ENCODE results near the gene PRDM11. TPM values are rescaled to one million over a fixed set of nuclear protein-coding genes. Genes with fewer than 3 reads are reported as not detected.
"Not testable (repeated sequence)": the region's sequence is repeated elsewhere in the genome, so short reads cannot be mapped to it uniquely, and the experiment has no call there.

PRDM11 gene
- total RNA-seq, result 3.5 TPM

- ATAC-seq, result peak; percentile 27
Observed at GRCh38 chr11:45146072-45147016, at the start of gene PRDM11. TSS of gene PRDM11 (plus strand) at chr11:45146639. CDS start at chr11:45181767, 35,128 bp downstream.

GRCh38 chr11:45097721-45098493 is 48.5 kb upstream of the PRDM11 start:
- DNase-seq (ENCODE audit: low spot score) (no peak), ATAC-seq (peak; percentile 39)

More at GRCh38 chr11:45146072-45147016, at the start of gene PRDM11:
- DNase-seq (ENCODE audit: low spot score), result peak; percentile 54

GRCh38 chr11:45098929-45099328 is 47.5 kb upstream of the PRDM11 start:
- DNase-seq (ENCODE audit: low spot score), result no peak
- ATAC-seq, result no peak

- DNase-seq (ENCODE audit: low spot score) (no peak), ATAC-seq (no peak)
Observed at GRCh38 chr11:45100339-45100738, 46.1 kb upstream of the PRDM11 start.

GRCh38 chr11:45102361-45102809 is 44.1 kb upstream of the PRDM11 start:
- DNase-seq (ENCODE audit: low spot score), result no peak
- no peak for ATAC-seq

- no peak for DNase-seq (ENCODE audit: low spot score)
- ATAC-seq, result peak; percentile 83
Observed at GRCh38 chr11:45102810-45103621, 43.4 kb upstream of the PRDM11 start.

- no peak for ATAC-seq
- DNase-seq (ENCODE audit: low spot score), result no peak
Observed at GRCh38 chr11:45104006-45104789, 42.2 kb upstream of the PRDM11 start.

GRCh38 chr11:45104790-45105084 is 41.7 kb upstream of the PRDM11 start:
- DNase-seq (ENCODE audit: low spot score) (no peak), ATAC-seq (no peak)

- ATAC-seq (peak; percentile 89), DNase-seq (ENCODE audit: low spot score) (peak; percentile 66)
Observed at GRCh38 chr11:45105233-45105983, 41.0 kb upstream of the PRDM11 start.

- DNase-seq (ENCODE audit: low spot score) (no peak), ATAC-seq (no peak)
Observed at GRCh38 chr11:45105984-45106375, 40.5 kb upstream of the PRDM11 start.

- no peak for DNase-seq (ENCODE audit: low spot score)
Observed at GRCh38 chr11:45106440-45106839, 40.0 kb upstream of the PRDM11 start.

GRCh38 chr11:45107029-45107428 is 39.4 kb upstream of the PRDM11 start:
- DNase-seq (ENCODE audit: low spot score) (no peak), ATAC-seq (no peak)

More at GRCh38 chr11:45106440-45106839, 40.0 kb upstream of the PRDM11 start:
- ATAC-seq, result no peak

GRCh38 chr11:45108070-45109064 is 38.1 kb upstream of the PRDM11 start:
- no peak for ATAC-seq
- no peak for DNase-seq (ENCODE audit: low spot score)

GRCh38 chr11:45109400-45109799 is 37.0 kb upstream of the PRDM11 start:
- ATAC-seq (no peak), DNase-seq (ENCODE audit: low spot score) (no peak)

GRCh38 chr11:45110562-45110961 is 35.9 kb upstream of the PRDM11 start:
- ATAC-seq (peak; percentile 97), DNase-seq (ENCODE audit: low spot score) (no peak)

GRCh38 chr11:45113807-45114206 is 32.6 kb upstream of the PRDM11 start:
- ATAC-seq (no peak), DNase-seq (ENCODE audit: low spot score) (no peak)

- not testable (repeated sequence) for ATAC-seq; DNase-seq (ENCODE audit: low spot score)
Observed at GRCh38 chr11:45127836-45128235, 18.6 kb upstream of the PRDM11 start.

- DNase-seq (ENCODE audit: low spot score) (no peak), ATAC-seq (no peak)
Observed at GRCh38 chr11:45133878-45134277, 12.6 kb upstream of the PRDM11 start.
